ENCODE results near the gene DLX3. TPM values are rescaled to one million over a fixed set of nuclear protein-coding genes. Genes with fewer than 3 reads are reported as not detected.

Gene DLX3
- total RNA-seq, 1 donor from 2014 or later, result 1.7 TPM

DNA sequence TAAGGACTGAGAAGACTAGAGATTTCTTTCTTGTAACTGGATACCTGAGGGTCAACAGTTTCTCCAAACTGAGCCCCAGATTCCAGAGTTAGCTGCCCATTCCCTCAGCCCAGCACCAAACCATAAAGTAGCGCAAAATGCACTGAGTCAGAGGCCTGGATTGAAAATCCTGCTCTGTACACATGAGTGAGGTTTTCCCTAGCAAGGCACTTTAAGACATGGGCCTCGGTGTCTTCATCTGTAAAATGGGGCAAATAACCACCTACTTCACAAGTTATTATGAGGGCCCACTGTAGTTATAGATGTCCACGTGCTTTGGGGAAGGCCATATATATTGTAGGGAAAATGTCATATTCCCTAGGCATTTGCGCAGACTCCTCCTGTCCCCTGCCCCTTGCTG is 36.3 kb downstream of the DLX3 start:
- Histone ChIP-seq H3K9me3 (no peaks in the 10 kb centered on the region), H3K27me3 (peaks cover 14% of the 10 kb centered on the region), H3K4me3 (no peak overlapping the region), H3K4me1 (peaks cover 2% of the 10 kb centered on the region), H3K36me3 (no peaks in the 10 kb centered on the region), H3K27ac (no peak overlapping the region)
- intact Hi-C loops (cut with DNase I), result no loop called here
- DNase-seq (ENCODE audit: extremely low spot score in 2 of 2), result no peak
- TF ChIP-seq POLR2A (IDR thresholded peaks at IDR 0.05), result no peak
- TF ChIP-seq, protein P1, sequence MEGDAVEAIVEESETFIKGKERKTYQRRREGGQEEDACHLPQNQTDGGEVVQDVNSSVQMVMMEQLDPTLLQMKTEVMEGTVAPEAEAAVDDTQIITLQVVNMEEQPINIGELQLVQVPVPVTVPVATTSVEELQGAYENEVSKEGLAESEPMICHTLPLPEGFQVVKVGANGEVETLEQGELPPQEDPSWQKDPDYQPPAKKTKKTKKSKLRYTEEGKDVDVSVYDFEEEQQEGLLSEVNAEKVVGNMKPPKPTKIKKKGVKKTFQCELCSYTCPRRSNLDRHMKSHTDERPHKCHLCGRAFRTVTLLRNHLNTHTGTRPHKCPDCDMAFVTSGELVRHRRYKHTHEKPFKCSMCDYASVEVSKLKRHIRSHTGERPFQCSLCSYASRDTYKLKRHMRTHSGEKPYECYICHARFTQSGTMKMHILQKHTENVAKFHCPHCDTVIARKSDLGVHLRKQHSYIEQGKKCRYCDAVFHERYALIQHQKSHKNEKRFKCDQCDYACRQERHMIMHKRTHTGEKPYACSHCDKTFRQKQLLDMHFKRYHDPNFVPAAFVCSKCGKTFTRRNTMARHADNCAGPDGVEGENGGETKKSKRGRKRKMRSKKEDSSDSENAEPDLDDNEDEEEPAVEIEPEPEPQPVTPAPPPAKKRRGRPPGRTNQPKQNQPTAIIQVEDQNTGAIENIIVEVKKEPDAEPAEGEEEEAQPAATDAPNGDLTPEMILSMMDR (IDR thresholded peaks at IDR 0.05), result no peak
- no peak for TF ChIP-seq POLR2AphosphoS5 (IDR thresholded peaks at IDR 0.05; ENCODE audit: insufficient read depth in 1 of 2, low read depth in 1 of 2)

DNA sequence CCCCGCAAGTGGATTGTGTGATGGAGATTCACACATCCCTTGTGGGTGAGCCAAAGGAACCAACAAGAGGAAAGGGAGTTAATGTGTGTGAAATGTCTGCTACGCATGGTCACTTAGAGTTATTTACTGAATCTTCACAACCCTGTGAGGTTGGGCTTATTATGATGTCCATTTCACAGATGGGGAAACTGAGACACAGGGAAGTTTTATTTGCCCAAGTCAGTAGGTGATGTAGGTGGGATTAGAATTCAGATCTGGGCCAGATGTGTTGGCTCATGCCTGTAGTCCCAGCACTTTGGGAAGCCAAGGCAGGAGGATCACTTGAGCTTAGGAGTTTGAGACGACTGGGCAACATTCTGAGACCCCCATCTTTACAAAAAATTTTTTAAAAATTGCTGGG is 37.7 kb downstream of the DLX3 start:
- intact Hi-C loops (cut with DNase I), result no loop called here
- Histone ChIP-seq H3K9me3 (no peaks in the 10 kb centered on the region), H3K4me3 (no peak overlapping the region), H3K27ac (no peak overlapping the region), H3K27me3 (peaks cover 1% of the 10 kb centered on the region), H3K36me3 (no peaks in the 10 kb centered on the region), H3K4me1 (no peaks in the 10 kb centered on the region)
- no peak for DNase-seq (ENCODE audit: extremely low spot score in 2 of 2)
- TF ChIP-seq, protein P1 (IDR thresholded peaks at IDR 0.05), result no peak
- TF ChIP-seq POLR2AphosphoS5 (IDR thresholded peaks at IDR 0.05; ENCODE audit: insufficient read depth in 1 of 2, low read depth in 1 of 2) (no peak), POLR2A (IDR thresholded peaks at IDR 0.05) (no peak)

DNA sequence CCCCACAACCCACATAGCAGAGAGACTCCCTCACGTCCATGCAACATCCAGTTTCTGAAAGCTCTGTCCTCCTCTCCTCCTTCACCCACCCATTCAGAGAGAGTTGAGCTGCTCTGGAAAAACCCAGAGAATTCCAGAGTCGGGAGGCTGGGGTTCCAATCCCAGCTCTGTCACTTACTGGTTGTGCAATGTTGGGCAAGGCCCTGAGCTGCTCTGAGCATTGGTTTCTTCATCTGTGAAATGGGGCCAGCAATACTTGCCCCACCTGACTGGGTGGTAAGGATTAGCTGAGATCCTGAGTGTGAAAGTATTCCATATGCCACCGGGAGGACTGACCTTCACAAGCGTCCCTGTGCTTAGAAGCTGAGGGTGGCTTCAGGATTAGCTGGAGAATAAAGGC is 38.2 kb downstream of the DLX3 start:
- Histone ChIP-seq H3K4me3 (no peak overlapping the region), H3K27me3 (no peaks in the 10 kb centered on the region), H3K9me3 (no peaks in the 10 kb centered on the region), H3K36me3 (no peaks in the 10 kb centered on the region), H3K4me1 (no peaks in the 10 kb centered on the region), H3K27ac (no peak overlapping the region)
- TF ChIP-seq, protein P1 (IDR thresholded peaks at IDR 0.05), result no peak
- TF ChIP-seq POLR2AphosphoS5 (IDR thresholded peaks at IDR 0.05; ENCODE audit: insufficient read depth in 1 of 2, low read depth in 1 of 2) (no peak), POLR2A (IDR thresholded peaks at IDR 0.05) (no peak)
- intact Hi-C loops (cut with DNase I), result no loop called here
- DNase-seq (ENCODE audit: extremely low spot score in 2 of 2), result no peak

DNA sequence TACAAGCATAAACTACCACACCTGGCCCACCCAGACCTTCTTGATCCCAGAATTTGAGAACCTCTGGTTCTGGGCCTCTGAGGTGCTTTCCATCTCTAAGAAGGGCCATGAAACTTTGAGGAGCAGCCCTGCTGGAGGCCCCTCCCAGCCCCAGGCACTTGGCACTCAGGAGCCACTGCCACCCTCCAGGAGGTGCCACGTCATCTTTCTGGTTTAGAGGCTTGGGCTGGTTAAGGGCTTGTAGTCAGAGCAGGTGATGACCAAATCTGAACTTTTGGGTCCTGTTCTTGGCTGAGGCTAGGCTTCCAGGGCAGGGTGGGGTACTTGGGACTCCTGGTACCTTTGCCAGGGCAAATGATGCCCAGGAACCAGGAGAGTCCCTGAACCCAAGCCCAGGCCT is 39.9 kb downstream of the DLX3 start:
- no peaks in the 10 kb centered on the region for H3K27me3 ChIP-seq
- H3K4me3 ChIP-seq, result no peak overlapping the region
- no peak for TF ChIP-seq POLR2A (IDR thresholded peaks at IDR 0.05)
- TF ChIP-seq, protein P1 (IDR thresholded peaks at IDR 0.05), result no peak
- TF ChIP-seq POLR2AphosphoS5 (IDR thresholded peaks at IDR 0.05; ENCODE audit: insufficient read depth in 1 of 2, low read depth in 1 of 2), result no peak
- no peaks in the 10 kb centered on the region for H3K36me3 ChIP-seq
- H3K9me3 ChIP-seq, result no peaks in the 10 kb centered on the region
- DNase-seq (ENCODE audit: extremely low spot score in 2 of 2), result no peak
- no peak overlapping the region for H3K27ac ChIP-seq
- intact Hi-C loops (cut with DNase I), result no loop called here
- H3K4me1 ChIP-seq, result no peaks in the 10 kb centered on the region

DNA sequence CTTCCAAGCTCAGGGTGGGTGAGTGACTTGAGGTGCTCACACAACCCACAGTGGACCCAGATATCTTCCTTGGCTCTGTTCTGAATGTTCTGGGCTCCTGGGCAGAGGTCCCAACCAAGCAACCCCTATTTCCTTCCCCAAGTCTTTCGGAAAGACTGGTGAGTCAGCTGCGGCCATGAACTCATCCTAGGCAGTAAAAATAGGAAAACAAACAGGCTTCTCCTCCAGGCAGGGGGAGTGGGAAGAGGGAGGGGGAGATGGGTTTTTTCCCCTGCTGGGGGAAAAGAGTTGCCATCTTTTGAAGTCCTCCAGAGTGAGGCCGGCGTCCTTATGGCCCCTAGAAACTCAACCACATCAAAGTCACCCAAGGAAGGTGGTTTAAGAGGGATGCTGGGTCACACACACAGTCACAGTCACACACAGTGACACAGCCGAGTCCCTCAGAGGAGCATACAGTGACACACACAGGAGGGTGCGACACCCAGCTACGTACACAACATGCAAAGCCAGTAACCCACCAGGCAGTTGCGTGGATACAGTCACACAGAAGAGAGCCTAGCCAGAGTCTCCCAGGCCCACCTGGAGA is 42.0 kb downstream of the DLX3 start:
- no peaks in the 10 kb centered on the region for H3K27me3 ChIP-seq
- H3K9me3 ChIP-seq, result no peaks in the 10 kb centered on the region
- no peaks in the 10 kb centered on the region for H3K36me3 ChIP-seq
- no peak overlapping the region for H3K4me3 ChIP-seq
- H3K4me1 ChIP-seq, result no peaks in the 10 kb centered on the region
- TF ChIP-seq, protein P1 (IDR thresholded peaks at IDR 0.05), result no peak
- TF ChIP-seq POLR2A (IDR thresholded peaks at IDR 0.05), result no peak
- TF ChIP-seq POLR2AphosphoS5 (IDR thresholded peaks at IDR 0.05; ENCODE audit: insufficient read depth in 1 of 2, low read depth in 1 of 2), result no peak
- intact Hi-C loops (cut with DNase I), result loop anchor here (5.0 kb wide), 1 partner anchor 71 kb away; no protein-coding TSS in a partner anchor
- no peak for DNase-seq (ENCODE audit: extremely low spot score in 2 of 2)
- no peak overlapping the region for H3K27ac ChIP-seq
